ENCODE data around the gene SEC14L3.
"Not testable (repeated sequence)": the region's sequence is repeated elsewhere in the genome, so short reads cannot be mapped to it uniquely, and the experiment has no call there.

- TF ChIP-seq CTCF, POLR2A (IDR thresholded peaks at IDR 0.05): not testable (repeated sequence)
Measured at GRCh38 chr22:30460555-30460954, 11.3 kb downstream of the SEC14L3 start.
